ENCODE results near the gene IFNG-AS1.

The IFNG-AS1 gene

GRCh38 chr12:67989184-67989920, at the start of gene IFNG-AS1:
IFNG-AS1 (plus strand) TSS chr12:67989447.
- DNase-seq (ENCODE audit: low read depth): no peak

DNA sequence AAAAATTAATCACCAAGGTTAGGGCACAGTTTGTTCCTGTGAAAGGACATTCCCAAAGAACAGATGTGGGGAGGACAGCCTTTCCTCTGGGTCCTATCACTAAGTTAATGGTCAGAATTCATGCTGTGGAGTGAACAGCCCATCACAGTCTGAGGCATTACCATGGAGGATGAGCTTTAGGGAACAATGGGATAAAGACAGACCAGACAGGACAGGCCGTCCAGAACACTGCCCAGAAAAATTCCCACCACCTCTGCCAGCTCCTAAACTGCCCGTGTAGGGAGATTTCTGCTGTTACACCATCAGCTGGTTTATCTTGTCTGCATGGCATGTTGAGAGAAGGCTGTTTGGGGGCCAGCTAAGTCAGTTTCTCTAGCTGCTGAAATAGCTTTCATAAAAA, 49.6 kb upstream of the IFNG-AS1 start:
- no peak for DNase-seq (ENCODE audit: low read depth)

DNA sequence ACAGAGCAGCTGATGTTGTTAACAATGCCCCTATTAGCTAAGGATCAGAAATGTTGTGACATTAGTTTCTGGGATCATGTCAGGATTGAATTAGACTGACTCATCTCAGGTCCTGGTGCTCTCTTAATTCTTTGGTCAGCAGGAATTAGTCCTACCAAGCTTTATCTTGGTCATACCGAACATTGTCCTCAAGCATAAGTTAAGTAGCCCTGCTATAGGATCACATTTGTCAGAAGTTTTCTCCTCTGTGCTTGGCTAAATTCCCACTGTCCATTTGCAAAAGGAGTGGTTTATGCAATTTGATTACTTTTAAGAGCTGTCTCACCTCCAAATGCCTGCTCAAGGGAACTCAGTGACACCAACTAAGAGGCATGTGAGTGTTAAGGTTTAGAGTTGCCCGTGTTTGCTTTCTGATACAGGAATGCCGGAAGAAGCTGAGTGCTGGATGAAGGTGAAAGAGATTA, 48.4 kb upstream of the IFNG-AS1 start:
- peak; percentile 85 for DNase-seq (ENCODE audit: low read depth)

- no peak for DNase-seq (ENCODE audit: low read depth)
Observed at GRCh38 chr12:67942724-67943123, 46.5 kb upstream of the IFNG-AS1 start.

DNA sequence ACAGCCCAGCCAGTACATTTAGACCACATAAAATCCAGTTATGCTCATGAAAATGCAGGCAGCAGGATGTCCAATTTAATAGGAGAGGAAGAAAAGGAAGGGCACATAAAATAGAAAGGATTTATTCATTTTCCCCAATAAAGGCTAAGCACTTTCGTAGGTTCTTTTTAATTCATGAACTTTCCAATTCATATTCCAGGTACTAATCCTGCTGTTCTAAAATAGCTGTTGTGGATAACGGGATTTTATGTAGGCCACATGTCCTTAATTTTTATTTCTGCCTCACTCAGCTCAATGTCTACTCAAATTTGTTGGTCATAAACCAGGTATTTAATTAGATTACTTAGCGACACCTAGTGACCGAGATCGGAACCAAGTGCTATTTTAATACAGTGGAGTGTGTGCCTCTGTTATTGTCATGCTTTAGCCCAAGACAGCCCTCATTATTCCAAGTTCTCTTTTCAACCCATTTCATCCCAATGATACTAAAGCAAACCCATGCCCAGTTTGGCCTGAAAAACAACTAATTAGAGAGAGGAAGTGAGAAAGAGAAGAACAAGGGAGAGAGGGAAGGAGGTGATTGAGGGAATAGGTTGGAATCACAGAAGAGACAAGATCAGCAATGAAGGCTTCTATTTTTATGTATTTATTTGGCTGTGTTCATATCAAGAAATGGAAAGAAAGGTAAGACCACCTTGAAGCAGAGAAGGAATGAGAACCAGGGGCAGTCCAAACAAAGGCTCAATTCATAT, 45.9 kb upstream of the IFNG-AS1 start:
- peak; percentile 81 for DNase-seq (ENCODE audit: low read depth)

DNA sequence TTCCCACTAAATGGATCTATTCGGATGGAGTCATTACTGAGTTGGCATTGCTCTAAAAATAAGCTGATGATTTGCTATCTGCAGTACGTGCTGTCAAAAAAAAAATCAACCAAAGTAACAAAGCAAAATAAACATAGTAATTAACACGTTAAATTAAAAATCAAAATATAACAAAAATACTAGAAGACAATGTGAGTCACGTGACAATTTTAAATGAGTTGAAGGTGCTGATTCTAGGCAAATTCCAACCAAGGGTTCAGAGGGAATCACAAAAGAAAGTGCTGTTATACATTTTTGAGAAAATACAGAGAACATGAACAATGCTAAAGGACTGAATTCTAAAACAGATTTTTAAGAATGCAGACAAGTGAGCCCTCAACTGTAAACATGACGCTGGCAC, 45.2 kb upstream of the IFNG-AS1 start:
- DNase-seq (ENCODE audit: low read depth): no peak

GRCh38 chr12:67952787-67953186, 36.5 kb upstream of the IFNG-AS1 start:
- no peak for DNase-seq (ENCODE audit: low read depth)

DNA sequence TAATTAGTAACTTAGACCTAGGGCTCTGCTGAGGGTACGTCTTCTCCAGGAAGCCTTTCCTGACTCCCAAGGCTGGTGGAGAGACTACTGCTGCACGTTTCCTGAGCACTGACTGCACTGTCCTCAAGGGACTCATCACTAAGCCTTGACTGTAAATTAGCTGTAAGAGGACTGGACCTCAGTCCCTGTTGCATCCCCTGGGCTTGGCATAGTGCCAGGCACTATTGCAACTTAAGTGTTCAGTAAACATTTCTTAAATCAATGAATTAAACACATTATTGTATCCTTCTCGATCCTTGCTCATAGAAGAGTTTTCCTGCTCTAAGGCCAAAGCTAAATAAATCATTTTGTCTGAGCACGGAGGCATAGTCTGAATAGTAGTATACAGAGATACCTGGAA, 31.9 kb upstream of the IFNG-AS1 start:
- DNase-seq (ENCODE audit: low read depth): no peak

DNA sequence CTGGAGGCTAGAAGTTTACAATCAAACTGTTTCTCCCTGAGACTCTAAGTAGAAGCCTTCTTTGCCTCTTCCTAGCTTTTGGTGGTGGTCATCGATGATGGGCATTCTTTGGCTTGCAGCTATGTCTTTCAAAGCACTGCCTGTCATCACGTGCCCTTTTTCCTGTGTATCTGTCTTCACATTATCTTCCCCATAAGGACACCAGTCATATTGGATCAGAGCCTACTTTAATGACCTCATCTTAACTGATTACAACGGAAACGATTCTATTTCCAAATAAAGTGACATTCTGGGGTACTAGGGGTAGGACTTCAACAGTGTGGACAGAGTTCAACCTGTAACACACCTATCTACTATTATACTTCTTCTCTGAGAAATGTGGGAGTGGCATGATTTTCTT, 31.1 kb upstream of the IFNG-AS1 start:
- peak; percentile 24 for DNase-seq (ENCODE audit: low read depth)

DNA sequence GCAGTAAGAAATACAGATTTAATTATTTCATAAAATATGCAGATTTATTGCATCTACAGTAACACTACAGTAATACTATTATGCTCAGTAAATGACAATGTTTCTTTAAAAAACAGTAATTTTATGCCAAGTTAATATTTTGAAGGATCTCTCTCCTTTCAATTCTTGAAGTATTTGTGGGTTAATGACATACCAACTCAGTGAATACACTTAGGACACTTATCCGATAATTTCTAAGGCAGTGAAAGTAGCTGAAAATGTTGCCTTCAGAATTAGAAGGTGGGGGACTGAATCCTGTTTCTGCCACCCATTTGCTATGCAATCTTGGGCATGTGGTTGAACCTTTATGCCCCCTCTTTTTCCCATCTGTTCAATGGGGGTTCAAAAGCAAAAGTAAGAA, 24.8 kb upstream of the IFNG-AS1 start:
- DNase-seq (ENCODE audit: low read depth): peak; percentile 28

GRCh38 chr12:67966560-67966959, 22.7 kb upstream of the IFNG-AS1 start:
- peak; percentile 13 for DNase-seq (ENCODE audit: low read depth)

DNA sequence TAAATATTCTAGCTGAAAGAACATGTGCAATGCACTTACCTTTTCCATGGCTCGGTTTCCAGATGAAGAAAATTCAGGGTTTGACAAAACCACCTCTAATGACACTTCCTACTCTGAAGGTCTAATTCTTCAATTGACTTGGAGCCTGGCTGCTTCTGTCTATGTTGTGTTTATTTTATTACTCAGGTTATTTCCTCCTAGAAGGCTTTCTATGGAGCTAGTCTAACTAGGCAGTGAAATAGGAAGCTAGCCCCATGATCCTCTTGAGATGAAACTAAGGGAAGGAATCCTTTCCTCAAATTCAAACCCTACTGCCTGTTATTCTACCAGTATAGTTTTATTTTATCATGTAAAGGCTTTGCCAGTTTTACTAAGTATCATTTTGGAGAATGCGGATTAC, 20.9 kb upstream of the IFNG-AS1 start:
- peak; percentile 22 for DNase-seq (ENCODE audit: low read depth)

GRCh38 chr12:67968725-67969124, 20.5 kb upstream of the IFNG-AS1 start:
- DNase-seq (ENCODE audit: low read depth): no peak

DNA sequence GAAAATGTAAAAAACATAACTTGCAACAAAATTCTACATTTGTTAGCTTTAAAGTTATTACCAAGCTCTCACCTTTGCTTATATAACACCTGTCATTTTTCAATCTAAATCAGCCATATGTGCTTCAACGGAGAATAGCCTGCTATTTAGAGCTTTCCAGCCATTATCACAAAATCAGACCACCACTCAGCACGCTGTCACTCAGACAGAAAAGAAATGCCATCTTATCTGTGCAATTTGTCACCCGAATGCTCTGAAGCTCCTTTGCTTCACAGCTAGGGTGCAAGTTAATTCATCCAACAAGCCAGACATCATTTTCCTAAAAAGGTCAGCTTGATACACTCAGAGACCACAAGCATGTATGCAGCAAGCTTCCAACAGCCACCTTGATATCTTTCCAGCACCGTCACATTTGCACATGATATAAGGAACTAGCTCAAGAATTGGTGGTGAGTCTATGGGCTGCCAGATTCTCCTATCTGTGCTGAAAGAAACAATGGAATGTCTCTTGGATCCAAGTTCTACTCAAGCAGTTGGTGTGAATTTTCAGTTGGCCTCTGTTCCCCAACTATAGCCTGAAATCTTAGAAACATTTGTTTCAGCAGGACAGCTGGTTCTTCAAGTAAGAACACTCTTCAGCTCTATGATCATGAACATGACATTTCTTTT, 20.0 kb upstream of the IFNG-AS1 start:
- DNase-seq (ENCODE audit: low read depth): peak; percentile 6

DNA sequence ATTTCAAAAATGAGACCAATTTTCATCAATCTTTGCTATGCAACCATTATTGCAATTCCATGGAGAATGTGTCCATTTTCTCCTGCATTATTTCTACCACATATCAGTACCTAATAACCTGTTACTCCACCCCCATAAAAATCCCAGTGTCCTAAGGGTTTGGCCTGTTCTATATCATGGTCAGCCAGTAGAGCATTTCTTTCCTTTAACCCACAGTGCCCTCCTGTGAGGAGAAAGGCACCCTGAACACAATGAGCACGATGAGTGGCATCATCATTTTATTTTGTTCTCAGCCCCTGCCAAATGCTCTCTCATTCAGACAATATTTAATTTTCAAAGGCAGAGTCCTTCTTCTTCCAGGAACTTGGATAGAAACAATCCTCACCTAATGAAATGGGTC, 11.6 kb upstream of the IFNG-AS1 start:
- no peak for DNase-seq (ENCODE audit: low read depth)

GRCh38 chr12:67980391-67980790, 8.9 kb upstream of the IFNG-AS1 start:
- DNase-seq (ENCODE audit: low read depth): no peak

DNA sequence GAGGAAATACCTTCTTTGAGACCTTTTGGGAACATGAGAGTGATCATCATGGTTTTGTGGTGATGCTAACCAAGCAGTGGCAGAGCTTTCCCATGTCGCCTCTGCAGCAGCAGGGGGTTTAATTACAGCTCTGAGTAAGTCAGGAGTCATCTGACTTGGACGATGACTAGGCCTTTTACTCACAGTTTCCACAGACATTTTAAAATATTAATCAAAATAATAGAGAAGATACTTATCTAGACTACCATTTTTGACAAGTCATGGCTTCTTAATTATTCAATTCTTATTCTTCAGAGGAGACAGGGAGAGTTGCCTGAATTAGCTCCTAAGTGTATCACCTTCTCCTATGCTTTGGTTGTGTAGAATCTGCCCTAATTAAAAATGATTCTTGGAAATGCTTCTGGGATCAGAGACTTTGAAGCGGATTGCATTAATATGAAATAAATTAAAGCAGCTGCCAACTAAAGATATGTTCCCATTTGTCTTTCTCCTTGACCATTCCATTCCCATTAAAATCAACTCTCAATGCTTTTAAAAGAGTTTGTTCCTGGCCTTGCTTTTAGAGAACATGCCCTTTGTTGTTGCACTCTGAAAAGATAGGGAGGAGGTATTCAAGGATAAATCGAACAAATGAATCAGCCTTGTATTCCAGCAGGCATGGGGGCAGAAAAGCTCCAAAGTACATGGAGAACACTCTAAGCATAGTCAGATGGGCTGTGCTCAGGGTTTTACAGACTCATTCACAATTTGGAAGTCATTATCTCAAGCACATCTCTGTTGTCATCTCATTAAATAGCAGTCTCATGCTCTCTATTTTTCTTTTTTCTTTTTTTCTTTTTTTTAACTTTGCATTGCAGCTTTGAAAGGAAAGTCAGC, 7.7 kb upstream of the IFNG-AS1 start:
- DNase-seq (ENCODE audit: low read depth): peak; percentile 96

- peak; percentile 65 for DNase-seq (ENCODE audit: low read depth)
Observed at GRCh38 chr12:67982164-67982563, 7.1 kb upstream of the IFNG-AS1 start.

GRCh38 chr12:67986632-67987031, 2.6 kb upstream of the IFNG-AS1 start:
- no peak for DNase-seq (ENCODE audit: low read depth)

GRCh38 chr12:67988601-67989021, 636 bp upstream of the IFNG-AS1 start:
- DNase-seq (ENCODE audit: low read depth): no peak

DNA sequence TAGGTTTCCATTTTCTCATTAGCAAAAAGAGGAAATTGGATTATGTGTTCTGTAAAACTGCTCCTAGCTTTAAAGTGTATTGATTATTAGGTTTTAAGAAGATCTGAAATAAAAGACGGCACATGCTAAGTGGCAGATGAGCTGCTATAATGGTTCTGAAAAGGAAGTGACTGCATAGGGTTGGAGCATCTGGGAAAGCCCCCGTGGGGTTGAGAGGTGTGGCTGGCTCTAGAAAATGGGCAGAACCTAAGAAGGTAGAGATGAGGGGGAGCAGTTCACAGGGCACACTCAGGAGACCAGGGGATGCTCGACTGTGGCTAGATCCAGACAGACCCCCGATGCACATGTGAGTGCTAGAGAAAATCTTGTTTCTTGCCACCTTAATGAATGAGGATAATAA, 1.9 kb downstream of the IFNG-AS1 start:
- DNase-seq (ENCODE audit: low read depth): no peak

DNA sequence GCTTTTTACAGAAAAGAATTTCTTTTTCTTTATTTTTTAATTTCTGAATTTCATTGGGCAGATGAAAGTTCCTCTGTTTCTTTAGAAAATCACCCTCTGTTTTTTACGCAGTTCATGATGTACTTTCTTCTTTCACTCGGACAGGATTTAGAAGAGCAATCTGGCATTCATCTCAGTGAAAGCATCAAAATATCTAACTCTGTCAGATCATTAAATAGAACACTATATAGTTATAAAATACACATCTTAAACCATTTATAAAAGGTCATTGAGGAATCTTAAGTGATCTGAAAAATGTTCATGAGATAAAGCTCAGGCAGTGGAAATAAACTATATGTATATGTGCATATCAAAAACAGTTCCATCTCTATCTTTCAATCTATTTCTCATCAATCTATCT, 3.9 kb downstream of the IFNG-AS1 start:
- no peak for DNase-seq (ENCODE audit: low read depth)

All from EH (cell line).